HCT116 (cell line): Measurements from ENCODE around the gene DHX57. TPM values are rescaled to one million over a fixed set of nuclear protein-coding genes. Genes with fewer than 3 reads are reported as not detected.

Experiments
- ATAC-seq: fragments of 200-7000 bp; cut with Tn5 transposase; 2 replicates; pipeline ENCODE4 v1.9.1; 2020; ENCODE audit warnings: mild to moderate bottlenecking, moderate library complexity
- BruUV-seq: library from RNA; stranded (reverse); fragments of 400-500 nt; replicated peaks from 2 replicates; lab custom pipeline; 2021; lab: Mats Ljungman, UMichigan
- CTCF ChIA-PET: fragments of 300-600 bp; sonication (Branson Sonifier 250); formaldehyde crosslinking; loops from one replicate; lab custom pipeline; 2021; ENCODE audit warnings: antibody characterized with exemption; lab: Charles Lee
- POLR2A ChIA-PET: fragments of 300-600, 350-600 bp; sonication (Branson Sonifier 250); formaldehyde crosslinking; loops from one replicate; lab custom pipeline; 2021; ENCODE audit warnings: antibody characterized with exemption; lab: Charles Lee
- RAD21 ChIA-PET, 2 experiments: fragments of 300-600 bp; sonication (Branson Sonifier 250); formaldehyde crosslinking; loops; one replicate each; lab custom pipeline; 2023; ENCODE audit warnings: low total read pairs in 2 of 2; ENCODE audit not compliant: uncharacterized antibody in 2 of 2, unreplicated experiment in 2 of 2, low non-redundant PET in 1 of 2; lab: Charles Lee
- DNase-seq: peaks from one replicate; pipeline ENCODE4 v3.0.0-alpha.2; 2010; ENCODE audit warnings: low read depth, low spot score
- H2AFZ ChIP-seq: fragments of 200-600 bp; shearing (Covaris generic), sonication (generic); 2 replicates; pipeline ENCODE4 v1.6.1; 2017; ENCODE audit warnings: low read depth, mixed run types, mixed read lengths, antibody characterized with exemption, low read length; ENCODE audit not compliant: poor library complexity, severe bottlenecking
- H3K27ac ChIP-seq: 2 replicates; pipeline ENCODE4 v1.5.1; 2012; ENCODE audit warnings: low read depth, low read length
- H3K27me3 ChIP-seq: fragments of 200-600 bp; sonication (generic); 2 replicates; pipeline ENCODE4 v1.6.1; 2016; ENCODE audit warnings: mixed run types, low read length, mixed read lengths; ENCODE audit not compliant: insufficient read depth
- H3K36me3 ChIP-seq, 2 experiments: fragments of 200-500 bp in 1 of 2; fragments of 200-600 bp in 1 of 2; sonication (Bioruptor generic) in 1 of 2; sonication (generic) in 1 of 2; 2 replicates each; pipeline versions ENCODE4 v1.5.1 to v1.6.1; 2014 to 2016; ENCODE audit warnings: low read length in 2 of 2, inconsistent platforms in 1 of 2, mixed read lengths in 1 of 2, mixed run types in 1 of 2; ENCODE audit not compliant: insufficient read depth in 2 of 2, control insufficient read depth in 1 of 2
- H3K4me1 ChIP-seq, 2 experiments: fragments of 200-600 bp in 1 of 2; sonication (generic) in 1 of 2; 2 replicates each; pipeline versions ENCODE4 v1.5.1 to v1.6.1; 2012 to 2017; ENCODE audit warnings: low read length in 2 of 2, inconsistent platforms in 1 of 2, mild to moderate bottlenecking in 1 of 2, mixed read lengths in 1 of 2, mixed run types in 1 of 2, moderate library complexity in 1 of 2; ENCODE audit not compliant: insufficient read depth in 2 of 2, control insufficient read depth in 1 of 2
- H3K4me2 ChIP-seq: fragments of 200-600 bp; sonication (generic); 2 replicates; pipeline ENCODE4 v1.6.1; 2017; ENCODE audit warnings: mixed run types, low read length, mixed read lengths
- H3K4me3 ChIP-seq, 2 experiments: fragments of 200-600 bp in 1 of 2; sonication (generic) in 1 of 2; replicated peaks in 1 of 2; 2 replicates each; pipeline ENCODE4 v1.5.1; 2011 to 2016; ENCODE audit warnings: low read length in 2 of 2, control low read depth in 1 of 2, low read depth in 1 of 2, mild to moderate bottlenecking in 1 of 2, mixed read lengths in 1 of 2, mixed run types in 1 of 2
- H3K79me2 ChIP-seq: fragments of 200-600 bp; sonication (generic); 2 replicates; pipeline ENCODE4 v1.6.1; 2017; ENCODE audit warnings: mild to moderate bottlenecking, mixed run types, low read length, moderate library complexity, mixed read lengths; ENCODE audit not compliant: insufficient read depth
- H3K9ac ChIP-seq: fragments of 200-600 bp; sonication (generic); 2 replicates; pipeline ENCODE4 v1.6.1; 2016; ENCODE audit warnings: low read length, mixed read lengths
- H3K9me2 ChIP-seq: fragments of 200-600 bp; sonication (generic), shearing (Covaris generic); 2 replicates; pipeline ENCODE4 v1.6.1; 2017; ENCODE audit warnings: mixed run types, mild to moderate bottlenecking, moderate library complexity; ENCODE audit not compliant: insufficient read depth
- H3K9me3 ChIP-seq, 2 experiments: fragments of 200-500 bp in 1 of 2; fragments of 200-600 bp in 1 of 2; sonication (Bioruptor generic) in 1 of 2; sonication (generic) in 1 of 2; 2 replicates each; pipeline ENCODE4 v1.6.1; 2014 to 2017; ENCODE audit warnings: low read length in 2 of 2, mixed read lengths in 2 of 2, inconsistent platforms in 1 of 2, low read depth in 1 of 2, mild to moderate bottlenecking in 1 of 2, mixed run types in 1 of 2, moderate library complexity in 1 of 2; ENCODE audit not compliant: control insufficient read depth in 1 of 2, insufficient read depth in 1 of 2
- H4K20me1 ChIP-seq: fragments of 200-600 bp; sonication (generic), shearing (Covaris generic); 2 replicates; pipeline ENCODE4 v1.6.1; 2017; ENCODE audit warnings: mixed run types, mild to moderate bottlenecking, moderate library complexity; ENCODE audit not compliant: insufficient read depth
- EGR1 ChIP-seq: IDR thresholded peaks from 2 replicates; pipeline ENCODE4 v1.6.1; 2012; ENCODE audit warnings: low read depth
- EZH2 ChIP-seq: fragments of 200-600 bp; sonication (generic); IDR thresholded peaks from 2 replicates; pipeline ENCODE4 v1.6.1; 2017; ENCODE audit warnings: antibody characterized with exemption, mixed run types
- FOSL1 ChIP-seq: IDR thresholded peaks from 2 replicates; pipeline ENCODE4 v1.6.1; 2012; ENCODE audit warnings: low read depth
- POLR2A ChIP-seq: IDR thresholded peaks from 2 replicates; pipeline ENCODE4 v1.7.0; 2011; ENCODE audit warnings: borderline replicate concordance; ENCODE audit not compliant: insufficient read depth, insufficient read length; ENCODE audit errors: extremely low read depth
- POLR2AphosphoS5 ChIP-seq: IDR thresholded peaks from 2 replicates; pipeline ENCODE4 v1.6.1; 2011; ENCODE audit warnings: mild to moderate bottlenecking, low read depth, low read length, moderate library complexity
- YY1 ChIP-seq: IDR thresholded peaks from 2 replicates; pipeline ENCODE4 v1.6.1; 2011; ENCODE audit warnings: low read length, low read depth, moderate library complexity, mild to moderate bottlenecking; ENCODE audit not compliant: insufficient replicate concordance; ENCODE audit errors: extremely low read depth
- intact Hi-C: fragments of 100-400 bp; cut with micrococcal nuclease; formaldehyde crosslinking; loops from 2 replicates; pipeline ENCODE4 v1.10.0; 2022
- total RNA-seq: library from RNA; stranded (reverse); gene quantifications from one replicate; pipeline ENCODE4 v1.2.1, GENCODE V29; 2021; ENCODE audit not compliant: unreplicated experiment
- TF ChIP-seq, protein P1 (sequence below): IDR thresholded peaks from 2 replicates; pipeline ENCODE4 v1.6.1; 2012; ENCODE audit warnings: low read depth

DHX57 gene
- total RNA-seq, 1 experiment from 2014 or later, result 19.4 TPM

GRCh38 chr2:38775097-38775920, 100.4 kb downstream of the DHX57 start:
- peaks cover 0 to 7% of the 10 kb centered on the region in 2 experiments; a peak in 2 of 4 replicates for H3K4me1 ChIP-seq
- BruUV-seq, result no TSS peak
- no peak overlapping the region for H3K9ac ChIP-seq
- H2AFZ ChIP-seq, result no peak overlapping the region
- peaks cover 13% of the 10 kb centered on the region for H3K79me2 ChIP-seq
- ChIA-PET POLR2A (no interaction called here), RAD21 (no interaction called here), CTCF (no interaction called here)
- H3K27ac ChIP-seq, result no peak overlapping the region
- no peaks in the 10 kb centered on the region for H4K20me1 ChIP-seq
- H3K9me3 ChIP-seq, result no peaks in the 10 kb centered on the region
- intact Hi-C loops, result no loop called here
- TF ChIP-seq POLR2A (no peak), POLR2AphosphoS5 (no peak), EGR1 (no peak)
- DNase-seq (no peak), ATAC-seq (no peak)
- H3K27me3 ChIP-seq, result no peaks in the 10 kb centered on the region
- H3K4me3 ChIP-seq, result no peak overlapping the region
- H3K9me2 ChIP-seq, result no peaks in the 10 kb centered on the region
- peaks cover 0 to under 1% of the 10 kb centered on the region in 2 experiments; a peak in 1 of 4 replicates for H3K36me3 ChIP-seq
- no peak overlapping the region for H3K4me2 ChIP-seq

GRCh38 chr2:38771632-38772031, 104.1 kb downstream of the DHX57 start:
- H3K27me3 ChIP-seq, result no peaks in the 10 kb centered on the region
- H3K79me2 ChIP-seq, result no peaks in the 10 kb centered on the region
- ChIA-PET CTCF (no interaction called here), POLR2A (interaction anchor here (2.8 kb wide), 1 partner anchor 20 kb away, joined by 17 read pairs; the partner anchor contains the start of gene SRSF7), RAD21 (no interaction called here)
- TF ChIP-seq EZH2 (no peak), FOSL1 (no peak), YY1 (no peak)
- TF ChIP-seq, protein P1, sequence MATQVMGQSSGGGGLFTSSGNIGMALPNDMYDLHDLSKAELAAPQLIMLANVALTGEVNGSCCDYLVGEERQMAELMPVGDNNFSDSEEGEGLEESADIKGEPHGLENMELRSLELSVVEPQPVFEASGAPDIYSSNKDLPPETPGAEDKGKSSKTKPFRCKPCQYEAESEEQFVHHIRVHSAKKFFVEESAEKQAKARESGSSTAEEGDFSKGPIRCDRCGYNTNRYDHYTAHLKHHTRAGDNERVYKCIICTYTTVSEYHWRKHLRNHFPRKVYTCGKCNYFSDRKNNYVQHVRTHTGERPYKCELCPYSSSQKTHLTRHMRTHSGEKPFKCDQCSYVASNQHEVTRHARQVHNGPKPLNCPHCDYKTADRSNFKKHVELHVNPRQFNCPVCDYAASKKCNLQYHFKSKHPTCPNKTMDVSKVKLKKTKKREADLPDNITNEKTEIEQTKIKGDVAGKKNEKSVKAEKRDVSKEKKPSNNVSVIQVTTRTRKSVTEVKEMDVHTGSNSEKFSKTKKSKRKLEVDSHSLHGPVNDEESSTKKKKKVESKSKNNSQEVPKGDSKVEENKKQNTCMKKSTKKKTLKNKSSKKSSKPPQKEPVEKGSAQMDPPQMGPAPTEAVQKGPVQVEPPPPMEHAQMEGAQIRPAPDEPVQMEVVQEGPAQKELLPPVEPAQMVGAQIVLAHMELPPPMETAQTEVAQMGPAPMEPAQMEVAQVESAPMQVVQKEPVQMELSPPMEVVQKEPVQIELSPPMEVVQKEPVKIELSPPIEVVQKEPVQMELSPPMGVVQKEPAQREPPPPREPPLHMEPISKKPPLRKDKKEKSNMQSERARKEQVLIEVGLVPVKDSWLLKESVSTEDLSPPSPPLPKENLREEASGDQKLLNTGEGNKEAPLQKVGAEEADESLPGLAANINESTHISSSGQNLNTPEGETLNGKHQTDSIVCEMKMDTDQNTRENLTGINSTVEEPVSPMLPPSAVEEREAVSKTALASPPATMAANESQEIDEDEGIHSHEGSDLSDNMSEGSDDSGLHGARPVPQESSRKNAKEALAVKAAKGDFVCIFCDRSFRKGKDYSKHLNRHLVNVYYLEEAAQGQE, result no peak
- intact Hi-C loops, result no loop called here
- H3K4me3 ChIP-seq, result no peak overlapping the region
- H3K4me2 ChIP-seq, result no peak overlapping the region
- no peak overlapping the region for H2AFZ ChIP-seq
- no peaks in the 10 kb centered on the region for H3K36me3 ChIP-seq
- H3K4me1 ChIP-seq, result no peaks in the 10 kb centered on the region
- no peak for DNase-seq
- BruUV-seq, result no TSS peak
- no peak for ATAC-seq
- no peaks in the 10 kb centered on the region for H3K9me3 ChIP-seq
- H3K9me2 ChIP-seq, result no peaks in the 10 kb centered on the region
- no peaks in the 10 kb centered on the region for H4K20me1 ChIP-seq
- no peak overlapping the region for H3K9ac ChIP-seq
- H3K27ac ChIP-seq, result no peak overlapping the region
